Naive B cell (primary cell): Measurements from ENCODE around the gene CHST15. TPM values are rescaled to one million over a fixed set of nuclear protein-coding genes. Genes with fewer than 3 reads are reported as not detected.

Experiments used
- ATAC-seq, 2 donors: fragments of 150-1000 bp; cut with Tn5 transposase; 2 replicates each; pipeline ENCODE4 v1.10.0; 2021; ENCODE audit warnings: low read depth in 2 of 2, mild to moderate bottlenecking in 2 of 2, moderate library complexity in 2 of 2
- DNase-seq: peaks from one replicate; pipeline ENCODE4 v3.0.0; 2022
- H3K27ac Mint-ChIP-seq, 6 donors: one replicate each; pipeline ENCODE4 v1.8.0; 2020 to 2022; ENCODE audit warnings: mild to moderate bottlenecking in 6 of 6, mixed read lengths in 6 of 6, moderate library complexity in 5 of 6, inconsistent platforms in 2 of 6
- H3K27me3 Mint-ChIP-seq, 3 donors: one replicate each; pipeline ENCODE4 v1.8.0; 2021 to 2022; ENCODE audit warnings: mixed read lengths in 3 of 3, mild to moderate bottlenecking in 1 of 3
- H3K36me3 Mint-ChIP-seq, 2 donors: one replicate each; pipeline ENCODE4 v1.8.0; 2020 to 2022; ENCODE audit warnings: mixed read lengths in 2 of 2, inconsistent platforms in 1 of 2, mild to moderate bottlenecking in 1 of 2
- H3K4me1 Mint-ChIP-seq, 3 donors: one replicate each; pipeline ENCODE4 v1.8.0; 2020 to 2022; ENCODE audit warnings: mixed read lengths in 3 of 3, inconsistent platforms in 1 of 3, mild to moderate bottlenecking in 1 of 3, moderate library complexity in 1 of 3
- H3K4me3 Mint-ChIP-seq, 8 donors: one replicate each; pipeline ENCODE4 v1.8.0; 2020 to 2022; ENCODE audit warnings: mild to moderate bottlenecking in 8 of 8, mixed read lengths in 8 of 8, moderate library complexity in 8 of 8, inconsistent platforms in 2 of 8
- H3K9me3 Mint-ChIP-seq, 7 donors: one replicate each; pipeline ENCODE4 v1.8.0; 2020 to 2022; ENCODE audit warnings: mixed read lengths in 7 of 7, mild to moderate bottlenecking in 5 of 7, inconsistent platforms in 2 of 7, moderate library complexity in 1 of 7
- polyA plus RNA-seq, 6 donors: library from polyadenylated mRNA; unstranded; fragments of 300-500 nt; fragmentation: Illumina TruSeq; gene quantifications; one replicate each; pipeline ENCODE4 v1.2.3, GENCODE V29; 2021; ENCODE audit warnings: low read depth in 6 of 6

Gene CHST15
- polyA plus RNA-seq, 6 donors from 2014 or later = 13.4 to 19.5 (median 17.0) TPM

DNA sequence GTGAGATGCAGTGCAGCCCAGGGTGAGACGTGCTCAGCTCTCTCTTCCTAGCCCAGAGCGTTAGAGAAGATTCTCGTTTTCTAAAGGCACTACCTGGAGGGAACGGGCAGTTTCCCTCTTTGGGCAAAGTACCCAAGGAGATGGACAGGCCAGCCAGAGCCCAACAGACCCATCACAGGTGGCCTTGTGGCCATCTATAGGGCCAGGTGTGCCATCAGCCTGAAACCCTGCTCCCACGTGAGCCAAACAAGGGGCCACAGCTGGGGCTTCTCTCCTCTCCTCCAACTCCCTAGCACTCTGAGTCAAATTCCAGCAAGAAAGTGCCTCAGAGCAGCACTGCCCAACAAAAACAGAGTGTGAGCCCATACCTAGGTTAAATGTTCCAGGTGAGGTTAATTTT is 22.3 kb downstream of the CHST15 start:
- H3K9me3 Mint-ChIP-seq = no peaks in the 10 kb centered on the region
- H3K4me3 Mint-ChIP-seq = peak overlapping the region in 1 of 8 donors; percentile 28
- no peak for ATAC-seq
- no peak for DNase-seq
- H3K27me3 Mint-ChIP-seq = no peaks in the 10 kb centered on the region
- no peaks in the 10 kb centered on the region for H3K36me3 Mint-ChIP-seq
- peaks cover 57 to 80% (median 72%) of the 10 kb centered on the region in 3 donors for H3K4me1 Mint-ChIP-seq
- H3K27ac Mint-ChIP-seq = peak overlapping the region in 2 of 6 donors; percentile 51 to 70

DNA sequence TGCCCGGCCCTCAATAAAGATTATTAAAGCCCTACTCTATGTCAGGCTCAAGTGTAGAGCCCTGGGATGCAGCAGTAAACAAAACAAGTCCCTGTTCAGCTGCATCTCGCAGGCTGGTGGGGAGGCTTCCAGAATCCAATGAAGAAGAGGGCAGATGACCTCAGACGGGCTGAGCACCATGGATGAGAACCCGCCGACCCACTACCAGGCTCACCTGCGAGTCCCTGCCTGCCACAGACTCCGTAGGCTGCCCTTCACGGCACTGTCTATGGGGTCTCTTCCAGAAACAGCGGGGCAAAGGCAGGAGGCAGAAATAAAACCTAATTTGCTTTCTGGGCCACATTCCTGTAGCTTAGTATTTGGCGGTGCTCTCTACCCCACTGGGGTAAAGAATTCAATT is 22.7 kb downstream of the CHST15 start:
- ATAC-seq (no peak), DNase-seq (no peak)
- Mint-ChIP-seq H3K27me3 (no peaks in the 10 kb centered on the region), H3K36me3 (no peaks in the 10 kb centered on the region), H3K4me3 (peak overlapping the region in 1 of 8 donors; percentile 28), H3K9me3 (no peaks in the 10 kb centered on the region), H3K4me1 (peaks cover 56 to 78% (median 72%) of the 10 kb centered on the region in 3 donors), H3K27ac (peak overlapping the region in 2 of 6 donors; percentile 21 to 70)

GRCh38 chr10:124069341-124070264 is 23.8 kb downstream of the CHST15 start:
- peaks cover 52 to 78% (median 70%) of the 10 kb centered on the region in 3 donors for H3K4me1 Mint-ChIP-seq
- peak overlapping the region in 3 of 6 donors; percentile 49 to 89 (median 52) for H3K27ac Mint-ChIP-seq
- no peaks in the 10 kb centered on the region for H3K9me3 Mint-ChIP-seq
- no peaks in the 10 kb centered on the region for H3K36me3 Mint-ChIP-seq
- peak overlapping the region in 1 of 8 donors; percentile 51 for H3K4me3 Mint-ChIP-seq
- no peak for DNase-seq
- no peak for ATAC-seq
- H3K27me3 Mint-ChIP-seq = no peaks in the 10 kb centered on the region

GRCh38 chr10:124068929-124069328 is 24.5 kb downstream of the CHST15 start:
- Mint-ChIP-seq H3K27ac (peak overlapping the region in 2 of 6 donors; percentile 47 to 49), H3K9me3 (no peaks in the 10 kb centered on the region), H3K36me3 (no peaks in the 10 kb centered on the region), H3K4me1 (peaks cover 55 to 78% (median 70%) of the 10 kb centered on the region in 3 donors), H3K4me3 (peak overlapping the region in 1 of 8 donors; percentile 51), H3K27me3 (no peaks in the 10 kb centered on the region)
- DNase-seq (no peak), ATAC-seq (no peak)

- peaks cover 52 to 75% (median 67%) of the 10 kb centered on the region in 3 donors for H3K4me1 Mint-ChIP-seq
- H3K36me3 Mint-ChIP-seq = no peaks in the 10 kb centered on the region
Measured at GRCh38 chr10:124067825-124068400, 25.5 kb downstream of the CHST15 start.

GRCh38 chr10:124066781-124067714 is 26.4 kb downstream of the CHST15 start:
- Mint-ChIP-seq H3K4me3 (peak overlapping the region in 7 of 8 donors; percentile 7 to 83 (median 38)), H3K36me3 (no peaks in the 10 kb centered on the region), H3K27me3 (no peaks in the 10 kb centered on the region), H3K9me3 (no peaks in the 10 kb centered on the region), H3K4me1 (peaks cover 43 to 70% (median 58%) of the 10 kb centered on the region in 3 donors), H3K27ac (peak overlapping the region in 3 of 6 donors; percentile 20 to 63 (median 30))
- ATAC-seq (peak; percentile 18 to 43), DNase-seq (no peak)

More at GRCh38 chr10:124067825-124068400, 25.5 kb downstream of the CHST15 start:
- H3K4me3 Mint-ChIP-seq = peak overlapping the region in 6 of 8 donors; percentile 7 to 83 (median 41)
- DNase-seq (no peak), ATAC-seq (no peak)
- H3K9me3 Mint-ChIP-seq = no peaks in the 10 kb centered on the region
- H3K27me3 Mint-ChIP-seq = no peaks in the 10 kb centered on the region
- no peak overlapping the region for H3K27ac Mint-ChIP-seq

GRCh38 chr10:124066126-124066700 is 27.2 kb downstream of the CHST15 start:
- Mint-ChIP-seq H3K9me3 (no peaks in the 10 kb centered on the region), H3K27ac (peak overlapping the region in 3 of 6 donors; percentile 36 to 73 (median 66)), H3K4me1 (peaks cover 37 to 62% (median 51%) of the 10 kb centered on the region in 3 donors), H3K4me3 (peak overlapping the region in 2 of 8 donors; percentile 71), H3K36me3 (no peaks in the 10 kb centered on the region), H3K27me3 (no peaks in the 10 kb centered on the region)
- ATAC-seq (no peak), DNase-seq (no peak)

DNA sequence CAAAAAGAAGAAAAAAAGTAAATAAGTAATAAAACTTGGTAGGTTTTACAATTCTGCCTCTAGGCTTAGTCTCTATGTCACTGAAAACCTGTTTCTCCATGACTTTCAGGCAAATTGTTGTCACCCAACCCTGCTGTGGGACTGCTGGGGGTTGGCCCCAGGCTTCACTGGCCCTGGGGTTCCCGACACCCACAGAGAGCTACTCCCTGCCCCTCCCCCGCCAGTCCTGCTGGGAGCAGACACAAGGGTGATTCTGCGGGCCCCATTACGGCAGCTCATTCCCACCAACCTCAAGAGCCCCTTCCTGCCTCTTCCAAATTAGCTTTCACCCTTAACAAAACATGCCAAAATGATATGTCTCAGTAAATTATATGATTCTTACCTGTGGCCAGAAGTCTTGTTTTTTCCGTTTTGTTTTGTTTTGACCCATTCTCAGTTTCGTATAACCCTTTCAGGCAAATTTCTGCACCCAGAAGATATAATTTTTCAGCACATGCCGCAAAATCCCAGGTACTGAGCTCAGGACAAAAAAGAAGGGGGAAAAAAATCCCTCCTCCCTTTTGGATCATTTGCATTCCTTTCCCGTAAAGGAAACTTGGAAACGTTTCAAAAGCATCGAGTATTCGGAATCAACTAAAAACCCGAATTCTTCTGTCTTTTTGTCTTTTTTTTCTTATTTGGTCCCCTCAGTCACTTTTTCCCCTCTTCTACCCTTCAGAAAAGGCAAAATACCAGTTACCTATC is 27.8 kb downstream of the CHST15 start:
- no peaks in the 10 kb centered on the region for H3K36me3 Mint-ChIP-seq
- peak overlapping the region in 3 of 6 donors; percentile 29 to 89 (median 69) for H3K27ac Mint-ChIP-seq
- H3K4me1 Mint-ChIP-seq = peaks cover 32 to 58% (median 48%) of the 10 kb centered on the region in 3 donors
- DNase-seq (no peak), ATAC-seq (no peak)
- H3K9me3 Mint-ChIP-seq = no peaks in the 10 kb centered on the region
- peak overlapping the region in 4 of 8 donors; percentile 30 to 61 (median 49) for H3K4me3 Mint-ChIP-seq
- H3K27me3 Mint-ChIP-seq = no peaks in the 10 kb centered on the region

GRCh38 chr10:124064676-124065075 is 28.7 kb downstream of the CHST15 start:
- no peaks in the 10 kb centered on the region for H3K36me3 Mint-ChIP-seq
- H3K4me1 Mint-ChIP-seq = peaks cover 32 to 58% (median 48%) of the 10 kb centered on the region in 3 donors
- H3K9me3 Mint-ChIP-seq = no peaks in the 10 kb centered on the region
- peak; percentile 68 to 70 for ATAC-seq
- H3K27ac Mint-ChIP-seq = peak overlapping the region; percentile 67 to 89 (median 74)
- H3K27me3 Mint-ChIP-seq = no peaks in the 10 kb centered on the region
- no peak for DNase-seq
- H3K4me3 Mint-ChIP-seq = peak overlapping the region in 7 of 8 donors; percentile 21 to 82 (median 58)

- peaks cover 32 to 53% (median 52%) of the 10 kb centered on the region in 3 donors for H3K4me1 Mint-ChIP-seq
- no peaks in the 10 kb centered on the region for H3K27me3 Mint-ChIP-seq
- DNase-seq = no peak
- H3K4me3 Mint-ChIP-seq = peak overlapping the region in 5 of 8 donors; percentile 8 to 58 (median 47)
- peak overlapping the region; percentile 30 to 89 (median 56) for H3K27ac Mint-ChIP-seq
- no peaks in the 10 kb centered on the region for H3K9me3 Mint-ChIP-seq
- H3K36me3 Mint-ChIP-seq = no peaks in the 10 kb centered on the region
- ATAC-seq = peak; percentile 71 to 78
Measured at GRCh38 chr10:124063750-124064603, 29.4 kb downstream of the CHST15 start.

DNA sequence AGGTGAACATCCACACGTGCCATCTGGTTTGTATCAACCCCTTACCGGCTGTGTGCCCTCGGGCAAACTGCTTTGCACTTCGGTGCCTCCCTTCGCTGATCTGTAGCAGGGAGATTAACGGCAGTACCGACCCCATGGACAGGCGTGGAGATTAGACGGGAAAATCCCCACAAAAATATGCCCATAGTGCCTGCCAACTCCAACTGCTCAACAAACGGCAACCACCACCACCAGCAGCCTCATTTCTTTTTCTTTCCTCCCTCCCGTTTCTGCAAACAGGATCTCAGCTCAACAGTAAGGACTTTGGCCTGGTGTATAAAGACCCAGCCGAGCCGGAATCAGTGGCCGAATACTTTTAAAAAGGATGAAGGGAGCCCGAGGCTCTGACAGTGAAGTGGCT is 31.0 kb downstream of the CHST15 start:
- Mint-ChIP-seq H3K27ac (no peak overlapping the region), H3K4me3 (no peak overlapping the region), H3K9me3 (no peaks in the 10 kb centered on the region), H3K27me3 (no peaks in the 10 kb centered on the region), H3K4me1 (peaks cover 32 to 43% (median 43%) of the 10 kb centered on the region in 3 donors), H3K36me3 (no peaks in the 10 kb centered on the region)
- DNase-seq = no peak
- no peak for ATAC-seq
